ENCODE data around the gene NDUFS6.
"Not testable (repeated sequence)": the region's sequence is repeated elsewhere in the genome, so short reads cannot be mapped to it uniquely, and the experiment has no call there.

The NDUFS6 gene

GRCh38 chr5:1799110-1799601, 2.1 kb upstream of the NDUFS6 start:
- peak; percentile 29 for DNase-seq

- peak; percentile 97 for DNase-seq
Observed at GRCh38 chr5:1799602-1800471, 1.4 kb upstream of the NDUFS6 start, which contains the start of gene MRPL36. Gene MRPL36 (minus strand): TSS chr5:1799837. CDS start chr5:1798935, 902 bp downstream.

GRCh38 chr5:1800472-1801221, 560 bp upstream of the NDUFS6 start:
- DNase-seq, result no peak

GRCh38 chr5:1801967-1802295, 724 bp downstream of the NDUFS6 start:
- no peak for DNase-seq

- no peak for DNase-seq
Observed at GRCh38 chr5:1803192-1803591, 2.0 kb downstream of the NDUFS6 start.

- no peak for DNase-seq
Observed at GRCh38 chr5:1804001-1804690, 2.9 kb downstream of the NDUFS6 start.

GRCh38 chr5:1805326-1805725, 4.1 kb downstream of the NDUFS6 start:
- DNase-seq, result no peak

GRCh38 chr5:1805736-1806135, 4.5 kb downstream of the NDUFS6 start:
- DNase-seq, result no peak

- DNase-seq, result no peak
Observed at GRCh38 chr5:1806199-1806598, 5.0 kb downstream of the NDUFS6 start.

- no peak for DNase-seq
Observed at GRCh38 chr5:1806974-1807373, 5.8 kb downstream of the NDUFS6 start.

GRCh38 chr5:1807451-1808185, 6.4 kb downstream of the NDUFS6 start:
- no peak for DNase-seq

- DNase-seq, result no peak
Observed at GRCh38 chr5:1808439-1808838, 7.2 kb downstream of the NDUFS6 start.

- DNase-seq, result no peak
Observed at GRCh38 chr5:1809416-1810035, 8.3 kb downstream of the NDUFS6 start.

- DNase-seq, result no peak
Observed at GRCh38 chr5:1810581-1811101, 9.4 kb downstream of the NDUFS6 start.

- DNase-seq, result no peak
Observed at GRCh38 chr5:1814183-1815020, 13.2 kb downstream of the NDUFS6 start.

GRCh38 chr5:1815071-1815786, 14.0 kb downstream of the NDUFS6 start:
- DNase-seq, result no peak

GRCh38 chr5:1815881-1816292, 14.7 kb downstream of the NDUFS6 start:
- no peak for DNase-seq

GRCh38 chr5:1816495-1817089, 15.4 kb downstream of the NDUFS6 start:
- DNase-seq, result not testable (repeated sequence)

- DNase-seq, result no peak
Observed at GRCh38 chr5:1817261-1818043, 16.2 kb downstream of the NDUFS6 start.

Data from CD4-positive, alpha-beta T cell treated with Interleukin-6 for 4 hours (primary cell).